NCI-H2107 treated with DMSO at 0.1 percent for 48 hours (cell line): ENCODE results near the gene SHISAL2B.
"Not testable (repeated sequence)": the region's sequence is repeated elsewhere in the genome, so short reads cannot be mapped to it uniquely, and the experiment has no call there.

Experiments
- DNase-seq: peaks from one replicate; lab custom pipeline; 2025; ENCODE audit not compliant: unreplicated experiment; lab: John Stamatoyannopoulos, UW

Gene SHISAL2B

GRCh38 chr5:64696414-64696813 is 6.1 kb downstream of the SHISAL2B start:
- not testable (repeated sequence) for DNase-seq

DNA sequence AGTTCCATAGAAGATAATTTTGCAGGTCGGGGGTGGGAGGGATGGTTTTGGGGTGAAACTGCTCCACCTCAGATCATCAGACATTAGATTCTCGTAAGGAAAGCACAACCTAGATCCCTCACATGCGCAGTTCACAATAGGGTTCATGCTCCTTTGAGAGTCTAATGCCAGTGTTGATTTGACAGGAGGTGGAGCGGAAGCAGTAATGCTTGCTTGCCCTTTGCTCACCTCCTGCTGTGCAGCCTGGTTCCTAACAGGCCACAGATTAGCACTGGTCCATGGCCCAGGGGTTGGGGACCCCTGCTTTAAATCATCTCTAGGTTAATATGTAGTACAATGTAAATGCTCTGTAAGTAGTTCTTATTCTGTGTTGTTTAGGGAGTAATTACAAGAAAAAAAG is 10.5 kb downstream of the SHISAL2B start:
- DNase-seq, result no peak

- DNase-seq, result not testable (repeated sequence)
Measured at GRCh38 chr5:64706074-64706473, 15.8 kb downstream of the SHISAL2B start.

DNA sequence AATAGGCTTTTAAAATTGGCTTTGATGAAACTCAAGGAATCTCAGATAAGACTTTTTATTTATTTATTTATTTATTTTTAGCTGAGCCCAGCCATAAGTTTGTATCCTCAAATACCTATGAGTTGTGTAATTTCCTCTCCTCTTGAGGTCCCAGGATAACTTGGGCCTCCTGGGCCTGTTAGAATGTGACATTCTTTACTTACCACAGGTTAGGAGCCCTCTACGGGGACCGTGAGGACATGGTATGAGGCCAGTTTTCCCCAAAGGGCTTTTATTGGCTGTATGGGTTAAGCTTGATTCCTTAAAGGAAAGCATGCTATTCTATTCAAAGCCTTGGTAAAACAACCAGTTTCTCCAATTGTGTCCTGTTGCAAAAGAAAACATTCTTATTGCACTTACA is 16.9 kb downstream of the SHISAL2B start:
- DNase-seq, result no peak

GRCh38 chr5:64714495-64714894 is 24.2 kb downstream of the SHISAL2B start:
- DNase-seq, result not testable (repeated sequence)

- DNase-seq, result no peak
Measured at GRCh38 chr5:64722588-64722987, 32.3 kb downstream of the SHISAL2B start.

DNA sequence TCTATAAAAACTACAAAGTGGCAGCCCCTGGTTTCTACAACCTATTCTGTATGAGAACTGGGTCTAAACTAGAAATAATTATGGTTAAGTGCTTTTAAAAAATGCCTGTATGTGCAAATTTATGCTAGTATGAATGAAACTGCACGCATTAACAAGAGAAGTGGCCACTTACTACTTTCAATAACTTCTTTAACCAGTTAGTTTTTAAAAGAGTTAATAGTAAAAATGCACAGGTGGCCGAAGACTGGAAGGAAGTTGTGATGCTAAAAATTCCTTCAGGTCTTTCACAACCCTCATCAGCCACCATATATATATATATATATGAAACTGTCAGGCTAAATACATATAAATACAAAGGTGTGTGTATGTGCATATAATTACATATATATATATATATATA is 36.8 kb downstream of the SHISAL2B start:
- no peak for DNase-seq

DNA sequence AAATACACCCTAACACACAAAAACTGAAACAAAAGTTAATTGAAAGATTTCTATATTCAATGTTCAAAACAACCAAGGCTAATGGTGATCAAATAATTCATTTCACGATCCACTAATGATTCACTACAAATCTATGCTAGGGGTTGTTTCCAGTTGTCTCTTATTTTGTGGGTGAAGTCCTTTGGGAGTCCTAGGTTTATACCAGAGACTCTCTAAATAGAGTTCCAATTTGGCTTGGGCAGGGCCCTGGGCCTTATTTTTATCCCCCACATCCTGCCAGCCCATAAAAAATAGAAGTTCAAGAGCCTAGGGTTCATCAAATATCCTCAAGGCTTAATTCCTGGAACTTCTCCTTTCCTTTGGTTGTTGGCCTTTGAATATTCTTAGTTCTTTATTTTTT is 52.1 kb downstream of the SHISAL2B start:
- no peak for DNase-seq

GRCh38 chr5:64742821-64743220 is 52.5 kb downstream of the SHISAL2B start:
- DNase-seq, result no peak

GRCh38 chr5:64744914-64745313 is 54.6 kb downstream of the SHISAL2B start:
- DNase-seq, result no peak

GRCh38 chr5:64746446-64746845 is 56.1 kb downstream of the SHISAL2B start:
- no peak for DNase-seq

DNA sequence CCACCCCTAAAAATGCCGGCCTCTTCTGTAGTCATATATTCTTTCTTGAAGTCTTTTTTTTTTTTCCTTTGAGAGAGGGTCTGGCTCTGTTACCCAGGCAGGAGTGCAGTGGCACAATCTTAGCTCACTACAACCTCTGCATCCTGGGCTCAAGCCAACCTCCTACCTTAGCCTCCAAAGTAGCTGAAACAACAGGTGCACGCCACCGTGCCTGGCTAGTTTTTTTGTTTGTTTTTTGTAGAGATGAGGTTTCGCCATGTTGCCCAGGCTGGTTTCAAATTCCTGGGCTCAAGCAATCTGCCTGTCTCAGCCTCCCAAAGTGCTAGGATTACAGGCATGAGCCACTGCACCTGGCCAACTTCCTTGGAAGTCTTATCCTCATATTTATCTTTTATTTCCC is 59.1 kb downstream of the SHISAL2B start:
- no peak for DNase-seq

DNA sequence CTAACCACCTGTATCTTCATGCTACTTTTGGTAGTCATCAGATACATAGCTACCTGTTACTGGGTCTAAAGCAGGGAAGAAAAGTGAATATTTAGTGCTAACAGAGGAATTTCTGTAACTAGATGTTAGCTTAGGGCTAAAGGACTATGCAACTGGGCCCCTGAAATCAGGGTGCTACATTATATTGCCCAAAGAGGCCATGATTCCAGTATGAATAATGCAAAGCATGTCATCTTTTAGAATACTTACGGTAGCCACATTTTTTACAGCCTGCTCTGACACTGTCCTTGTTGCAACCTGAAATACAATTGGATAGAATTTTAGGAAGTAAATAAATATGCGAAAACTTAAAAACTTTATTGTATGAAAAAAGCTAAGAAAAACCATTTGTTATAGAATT is 63.8 kb downstream of the SHISAL2B start:
- DNase-seq, result no peak

DNA sequence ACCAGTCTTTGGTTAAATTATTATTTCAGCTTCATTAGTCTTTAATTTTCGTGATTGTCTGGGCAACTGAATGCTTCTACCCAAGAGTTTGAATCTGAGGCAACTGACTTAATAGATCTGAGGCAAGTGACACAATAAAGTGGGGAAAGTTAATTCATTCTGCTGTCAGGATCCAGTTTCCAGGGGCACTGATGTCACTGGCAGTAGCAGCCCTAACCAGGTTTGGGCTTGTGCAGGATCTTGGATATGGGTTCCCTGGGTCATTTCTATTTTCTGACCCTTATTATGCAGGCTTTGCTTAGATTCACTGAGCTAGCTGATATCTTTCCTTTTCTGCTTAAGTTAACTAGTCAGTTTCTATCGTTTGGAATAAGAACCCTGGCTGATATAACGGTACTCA is 68.6 kb downstream of the SHISAL2B start:
- DNase-seq, result no peak

DNA sequence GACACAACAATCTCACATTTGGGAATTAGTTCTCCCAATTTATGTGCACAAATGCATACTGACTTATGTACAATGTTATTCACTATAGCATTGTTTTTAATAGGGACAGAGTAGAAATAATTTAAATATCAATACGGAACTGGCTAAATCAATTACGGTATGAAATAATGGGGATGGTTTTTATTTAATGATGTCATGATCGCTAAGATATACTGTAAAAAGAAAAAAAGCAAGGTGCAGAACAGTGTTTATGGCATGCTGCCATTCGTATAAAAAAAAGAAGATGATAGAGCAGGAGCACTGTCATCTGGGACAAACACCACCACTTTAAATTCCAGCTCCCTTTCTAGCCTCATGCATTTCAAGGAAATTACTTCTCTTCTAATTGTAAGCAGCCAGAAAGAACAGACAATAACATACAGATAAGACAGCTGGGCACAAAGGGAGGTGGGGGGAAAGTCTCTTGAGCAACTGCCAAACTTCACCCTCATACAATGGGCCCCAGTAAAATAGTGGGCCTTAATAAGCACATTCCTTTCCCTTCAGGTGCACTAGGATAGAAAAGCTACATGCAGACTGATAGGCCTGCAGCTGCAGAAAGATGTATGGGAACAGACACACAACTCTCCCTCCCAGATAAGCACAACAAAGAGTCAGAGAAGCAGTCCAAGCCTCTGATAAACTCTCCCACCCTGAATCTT is 69.8 kb downstream of the SHISAL2B start:
- DNase-seq, result no peak

- DNase-seq, result no peak
Measured at GRCh38 chr5:64763948-64764503, 73.7 kb downstream of the SHISAL2B start.

DNA sequence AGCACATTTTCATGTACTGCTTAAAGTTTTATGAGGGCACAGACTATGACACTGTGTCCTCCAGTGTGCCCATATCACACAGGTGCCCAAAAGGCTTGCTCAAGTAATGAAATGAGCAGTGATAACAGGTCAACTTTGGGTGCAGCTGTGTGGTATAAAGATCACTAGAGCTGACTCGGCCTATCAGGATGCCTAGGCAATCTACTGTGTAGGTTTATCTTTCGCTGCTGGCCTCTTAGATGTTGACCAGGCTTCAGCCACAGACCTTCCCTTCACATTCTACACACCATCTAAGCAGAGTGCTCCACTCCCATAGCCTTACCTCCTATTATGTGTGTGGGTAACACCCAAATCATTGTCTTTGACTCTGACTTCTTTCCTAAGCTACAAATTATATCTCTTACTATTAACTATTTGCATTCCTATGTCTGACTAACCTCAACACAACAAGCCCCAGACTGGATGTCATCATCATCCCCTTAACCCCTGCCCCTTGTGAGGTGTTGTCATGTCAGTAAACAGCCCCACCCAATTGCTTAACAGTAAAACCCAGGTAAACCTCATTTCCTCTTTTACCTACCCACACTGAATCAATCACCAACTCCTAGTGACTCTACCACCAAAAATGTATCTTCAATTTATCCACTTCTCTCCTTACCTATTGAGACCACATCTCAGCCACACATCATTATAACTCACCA is 75.7 kb downstream of the SHISAL2B start:
- DNase-seq, result no peak

DNA sequence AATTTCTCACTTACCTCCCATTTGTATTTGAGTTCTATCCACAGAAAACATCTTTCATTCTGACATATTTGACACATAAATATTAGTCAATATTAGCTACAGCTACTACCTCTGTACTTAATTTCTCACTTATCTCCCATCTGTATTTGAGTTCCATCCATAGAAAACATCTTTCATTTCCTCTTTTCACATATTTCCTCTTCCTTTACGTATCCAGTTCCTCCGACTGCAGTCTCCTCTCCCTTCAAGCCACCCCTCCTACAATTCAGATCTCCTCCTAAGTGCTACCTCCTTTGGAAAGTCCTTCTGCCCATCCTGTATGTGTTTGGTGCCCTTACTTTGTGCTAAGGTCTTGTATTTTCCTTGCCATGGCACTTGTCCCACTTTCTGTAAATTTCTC is 76.6 kb downstream of the SHISAL2B start:
- no peak for DNase-seq
